Psoas muscle (tissue), 8 donors: ENCODE results near the gene NOTCH1. TPM values are rescaled to one million over a fixed set of nuclear protein-coding genes. Genes with fewer than 3 reads are reported as not detected.

Source experiments
- ATAC-seq, 4 donors: fragments of 200-7000 bp; cut with Tn5 transposase; one replicate each; pipeline ENCODE4 v1.9.1; 2020; ENCODE audit warnings: moderate library complexity in 3 of 4, mild to moderate bottlenecking in 2 of 4
- DNase-seq, 2 donors: peaks; one replicate each; pipeline ENCODE4 v3.0.0-alpha.2; 2020
- H3K27ac ChIP-seq: fragments of 200-600 bp; one replicate; pipeline ENCODE4 v1.8.0; 2022
- H3K27me3 ChIP-seq, 3 donors: fragments of 200-600 bp in 1 of 3; one replicate each; pipeline versions ENCODE4 v1.6.1 to v1.8.0; 2013 to 2022; ENCODE audit warnings: low read length in 2 of 3, mild to moderate bottlenecking in 2 of 3, moderate library complexity in 1 of 3; ENCODE audit not compliant: insufficient read depth in 3 of 3
- H3K36me3 ChIP-seq, 2 donors: fragments of 200-600 bp in 1 of 2; one replicate each; pipeline versions ENCODE4 v1.6.1 to v1.8.0; 2013 to 2022; ENCODE audit warnings: low read depth in 1 of 2, mild to moderate bottlenecking in 1 of 2, moderate library complexity in 1 of 2; ENCODE audit not compliant: insufficient read depth in 1 of 2
- H3K4me1 ChIP-seq: fragments of 200-600 bp; one replicate; pipeline ENCODE4 v1.8.0; 2022
- H3K4me3 ChIP-seq: fragments of 200-600 bp; one replicate; pipeline ENCODE4 v1.8.0; 2022; ENCODE audit warnings: mild to moderate bottlenecking
- H3K9me3 ChIP-seq: fragments of 200-600 bp; one replicate; pipeline ENCODE4 v1.8.0; 2022
- WGBS, 3 donors: extraction: QIAGEN DNeasy Blood & Tissue Kit; methylation state at CpG; one replicate each; pipeline versions ENCODE4 v1.1.6 to v1.1.7; 2013; 5-methylcytosine and 5-hydroxymethylcytosine counted together
- intact Hi-C, 2 donors: fragments of 100-400 bp; cut with DNase I; formaldehyde crosslinking; loops; one replicate each; pipeline versions ENCODE4 v1.11.0 to v1.14.2; 2022
- polyA plus RNA-seq, 3 donors: library from polyadenylated mRNA; stranded (reverse); fragments of 200-250 nt; gene quantifications; one replicate each; pipeline ENCODE4 v1.2.3, GENCODE V29; 2013
- total RNA-seq, 4 donors: library from RNA; stranded (reverse); fragmentation: NEBNext Ultra II Directional in 2 of 4; extraction: Animal tissue kit (Norgen Biotek cat#: 25700) in 2 of 4; gene quantifications; one replicate each; pipeline versions ENCODE4 v1.2.1 to v1.2.4, GENCODE V29; 2021 to 2023
- TF ChIP-seq, protein P1 (sequence below): fragments of 200-600 bp; IDR thresholded peaks from one replicate; pipeline ENCODE4 v1.8.0; 2022; ENCODE audit warnings: antibody characterized with exemption
- donor health status: healthy with polysubstance abuse.
- donor health status: DM: no; HTN: no; CAD: no; lungs with moderate emphysema.
- donor health status: Bipolar disorder and iron deficiency.
- donor health status: healthy.
- donor health status: DM: yes; HTN: yes; CAD: no.
- donor health status: DM: no; HTN: no; CAD: no.
- donor health status: DM: no; HTN: no; CAD: no.
- donor health status: DM: yes; HTN: yes; CAD: no.

NOTCH1 gene
- total and polyA plus RNA-seq, 7 donors: 1.8 to 15.4 (median 8.7) TPM

DNA sequence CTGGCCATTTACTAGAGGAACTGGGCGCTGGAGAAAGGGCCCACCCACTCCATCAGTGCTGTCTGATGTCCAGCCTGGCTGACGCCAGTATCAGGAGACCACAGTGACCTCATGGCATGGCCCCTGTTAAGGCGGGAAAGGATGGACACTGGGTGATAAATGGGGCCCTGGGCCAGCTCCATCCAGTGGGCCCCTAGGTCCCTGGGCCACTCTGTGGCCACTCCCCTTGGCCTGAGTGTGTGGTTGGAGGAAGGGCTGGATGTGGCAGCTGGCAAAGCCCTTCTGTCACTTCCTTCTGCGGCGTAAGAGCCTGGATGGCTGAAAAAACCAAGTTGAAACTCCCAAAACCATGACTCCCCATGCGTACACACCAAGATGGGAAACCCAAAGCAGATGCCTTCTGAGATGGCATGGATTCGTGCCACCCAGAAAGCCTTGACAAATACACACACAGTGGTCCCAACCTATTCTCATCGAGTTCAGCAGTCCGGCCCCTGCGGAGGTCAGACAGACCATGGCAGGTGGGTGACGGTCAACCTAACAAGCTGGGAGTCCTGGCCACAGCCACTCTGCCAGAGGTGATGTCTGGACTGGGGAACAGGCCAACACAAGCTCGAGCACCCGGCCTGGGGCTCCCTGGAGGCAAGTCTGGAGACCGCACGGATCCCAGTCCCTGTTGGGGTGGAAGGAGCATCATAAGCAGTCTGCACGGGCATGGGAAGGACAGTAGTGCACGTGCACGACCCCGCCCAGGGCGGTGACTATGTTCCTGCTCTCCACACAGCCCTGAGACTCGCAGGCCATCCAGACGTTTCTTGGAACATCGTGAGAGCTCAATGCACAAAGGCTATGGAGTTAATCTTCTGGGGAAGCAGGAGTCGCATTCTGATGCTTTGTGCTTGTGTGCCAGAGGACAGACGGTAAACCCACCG, 45.2 kb upstream of the NOTCH1 start:
- H3K4me3 ChIP-seq: no peak overlapping the region
- 54 to 61% (median 55%) methylated on average over 25 to 26 of the region's 26 CpGs for WGBS, 3 donors
- peaks cover 15% of the 10 kb centered on the region for H3K4me1 ChIP-seq
- H3K27me3 ChIP-seq: peaks cover 0 to 18% (median 2%) of the 10 kb centered on the region in 3 donors
- ATAC-seq: peak in 2 of 4 donors; percentile 24 to 41
- no peaks in the 10 kb centered on the region for H3K9me3 ChIP-seq
- H3K27ac ChIP-seq: no peak overlapping the region
- H3K36me3 ChIP-seq: no peaks in the 10 kb centered on the region
- no peak for DNase-seq
- TF ChIP-seq, protein P1, sequence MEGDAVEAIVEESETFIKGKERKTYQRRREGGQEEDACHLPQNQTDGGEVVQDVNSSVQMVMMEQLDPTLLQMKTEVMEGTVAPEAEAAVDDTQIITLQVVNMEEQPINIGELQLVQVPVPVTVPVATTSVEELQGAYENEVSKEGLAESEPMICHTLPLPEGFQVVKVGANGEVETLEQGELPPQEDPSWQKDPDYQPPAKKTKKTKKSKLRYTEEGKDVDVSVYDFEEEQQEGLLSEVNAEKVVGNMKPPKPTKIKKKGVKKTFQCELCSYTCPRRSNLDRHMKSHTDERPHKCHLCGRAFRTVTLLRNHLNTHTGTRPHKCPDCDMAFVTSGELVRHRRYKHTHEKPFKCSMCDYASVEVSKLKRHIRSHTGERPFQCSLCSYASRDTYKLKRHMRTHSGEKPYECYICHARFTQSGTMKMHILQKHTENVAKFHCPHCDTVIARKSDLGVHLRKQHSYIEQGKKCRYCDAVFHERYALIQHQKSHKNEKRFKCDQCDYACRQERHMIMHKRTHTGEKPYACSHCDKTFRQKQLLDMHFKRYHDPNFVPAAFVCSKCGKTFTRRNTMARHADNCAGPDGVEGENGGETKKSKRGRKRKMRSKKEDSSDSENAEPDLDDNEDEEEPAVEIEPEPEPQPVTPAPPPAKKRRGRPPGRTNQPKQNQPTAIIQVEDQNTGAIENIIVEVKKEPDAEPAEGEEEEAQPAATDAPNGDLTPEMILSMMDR: no peak
- intact Hi-C loops: no loop called here

DNA sequence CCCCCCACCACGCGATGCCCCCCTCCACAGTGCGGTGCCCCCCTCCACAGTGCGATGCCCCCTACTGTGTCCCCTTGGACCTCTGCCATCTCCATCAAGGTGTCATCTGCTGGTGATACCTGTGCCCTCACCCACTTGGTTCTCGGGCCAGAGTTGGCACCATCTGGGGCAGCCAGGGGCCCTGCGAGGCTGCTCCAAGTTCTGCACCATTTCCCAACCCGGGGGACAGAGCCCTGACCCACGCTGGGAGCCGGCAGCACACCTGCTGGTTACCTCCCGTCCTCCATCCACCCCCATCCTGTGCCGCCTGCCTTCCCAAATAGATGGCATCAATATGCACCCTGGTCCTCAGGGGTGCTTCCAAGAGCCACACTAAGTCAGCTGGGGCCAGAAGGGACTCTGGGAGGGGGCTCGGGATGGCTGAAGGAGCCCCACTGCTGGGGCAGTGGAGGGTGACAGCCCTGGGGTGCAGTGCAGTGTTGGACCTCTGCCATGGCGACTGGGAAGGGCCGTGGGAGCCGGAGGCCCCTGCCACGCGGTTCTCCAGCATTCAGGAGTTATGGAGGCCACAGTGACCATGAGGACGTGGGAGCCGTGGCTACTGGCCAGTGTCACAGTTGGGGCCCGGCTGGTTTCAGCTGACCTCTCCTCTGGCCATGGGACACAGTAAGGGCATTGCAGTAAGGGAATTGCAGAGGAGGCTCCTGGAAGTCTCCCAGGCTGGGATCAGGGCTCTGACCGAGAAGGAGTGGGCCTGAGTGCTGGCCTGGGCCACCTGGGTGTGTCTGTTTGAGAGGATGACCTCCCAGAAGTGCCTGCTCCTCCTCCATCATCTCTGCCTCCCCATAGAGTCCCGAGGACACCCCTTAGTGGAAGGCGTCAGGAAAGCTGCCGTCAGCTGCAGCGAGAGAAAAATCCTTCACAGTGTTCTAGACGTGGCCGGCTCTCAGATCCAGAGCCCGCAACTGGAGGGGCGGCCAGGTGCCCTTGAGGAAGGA, 44.2 kb upstream of the NOTCH1 start:
- no peak overlapping the region for H3K27ac ChIP-seq
- H3K36me3 ChIP-seq: no peaks in the 10 kb centered on the region
- ATAC-seq: no peak
- H3K9me3 ChIP-seq: no peaks in the 10 kb centered on the region
- H3K4me3 ChIP-seq: no peak overlapping the region
- H3K4me1 ChIP-seq: peaks cover 15% of the 10 kb centered on the region
- TF ChIP-seq, protein P1: no peak
- WGBS, 3 donors: 58 to 65% (median 65%) methylated on average over 28 to 29 of the region's 29 CpGs
- intact Hi-C loops: no loop called here
- H3K27me3 ChIP-seq: peaks cover 0 to 18% (median 2%) of the 10 kb centered on the region in 3 donors
- DNase-seq: peak in 1 of 2 donors; percentile 45

DNA sequence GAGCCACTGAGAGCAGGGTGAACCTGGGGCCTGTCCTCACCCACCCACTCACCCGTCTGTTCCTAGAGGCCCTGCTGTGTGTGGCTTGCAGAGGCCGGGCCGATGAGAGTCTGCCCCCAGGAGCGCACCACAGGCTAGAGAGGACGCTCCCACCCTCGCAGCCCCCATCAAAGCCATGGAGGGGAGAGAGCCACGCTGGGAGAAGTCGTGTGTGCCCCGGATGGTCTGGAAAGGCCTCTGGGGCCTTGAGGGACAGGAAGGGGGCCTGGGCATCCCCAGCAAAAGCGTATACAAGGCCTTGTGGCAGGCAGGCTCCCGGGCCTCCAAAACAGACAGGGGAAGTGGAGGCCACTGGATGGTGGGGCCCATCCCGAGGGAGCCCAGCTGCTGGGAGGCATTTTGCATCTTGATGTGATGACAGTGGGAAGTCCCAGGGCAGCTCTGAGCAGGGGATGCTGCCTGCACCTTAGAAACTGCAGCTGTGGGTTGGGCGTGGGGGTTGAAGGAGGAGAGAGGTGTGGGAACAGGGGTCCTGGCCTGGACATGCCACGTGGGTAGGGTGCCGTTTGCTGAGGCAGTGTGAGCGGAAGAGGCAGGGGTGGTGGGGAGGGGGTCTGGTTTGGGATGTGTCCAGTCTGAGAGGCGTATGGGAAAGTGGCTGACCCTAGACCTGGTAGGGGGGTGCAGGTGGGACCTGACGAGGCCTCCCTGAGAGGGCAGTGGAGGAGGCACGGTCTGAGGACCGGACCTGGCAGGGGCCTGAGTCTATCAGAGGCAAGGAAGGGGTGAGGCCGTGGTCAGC, 43.0 kb upstream of the NOTCH1 start:
- Histone ChIP-seq H3K4me1 (peaks cover 15% of the 10 kb centered on the region), H3K9me3 (no peaks in the 10 kb centered on the region), H3K27me3 (peaks cover 0 to 18% (median 2%) of the 10 kb centered on the region in 3 donors), H3K27ac (no peak overlapping the region), H3K4me3 (no peak overlapping the region), H3K36me3 (no peaks in the 10 kb centered on the region)
- intact Hi-C loops: no loop called here
- peak in 1 of 2 donors; percentile 48 for DNase-seq
- TF ChIP-seq, protein P1: no peak
- ATAC-seq: no peak
- WGBS, 3 donors: 70 to 74% (median 71%) methylated on average over 21 of the region's 21 CpGs
